ENCODE results near the gene RALGPS2.

The RALGPS2 gene

DNA sequence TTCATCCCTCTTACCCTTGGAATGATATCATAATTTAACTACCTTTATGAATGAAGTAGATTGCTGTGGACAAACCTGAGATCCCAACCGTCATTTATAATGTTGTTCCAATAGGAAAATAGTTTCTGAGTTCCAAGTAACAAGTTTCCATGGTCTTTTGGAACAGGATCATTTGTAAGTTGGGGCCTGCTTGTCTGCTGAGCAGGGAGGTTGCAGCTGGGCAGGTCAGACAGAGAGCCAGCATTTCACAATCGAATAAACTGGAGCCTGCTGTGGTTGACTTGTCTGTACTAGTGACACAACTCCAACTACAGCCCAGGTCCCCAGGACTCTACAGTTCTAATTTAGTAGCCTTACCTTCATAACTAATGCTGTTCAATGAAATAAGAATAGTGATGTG is 18.6 kb upstream of the RALGPS2 start:
- H2AFZ ChIP-seq (ENCODE audit: low read depth): no peak overlapping the region
- no peaks in the 10 kb centered on the region for H3K4me1 ChIP-seq (ENCODE audit: low read depth, poor library complexity, severe bottlenecking)
- no peak overlapping the region for H3K9ac ChIP-seq
- TF ChIP-seq, protein P1, sequence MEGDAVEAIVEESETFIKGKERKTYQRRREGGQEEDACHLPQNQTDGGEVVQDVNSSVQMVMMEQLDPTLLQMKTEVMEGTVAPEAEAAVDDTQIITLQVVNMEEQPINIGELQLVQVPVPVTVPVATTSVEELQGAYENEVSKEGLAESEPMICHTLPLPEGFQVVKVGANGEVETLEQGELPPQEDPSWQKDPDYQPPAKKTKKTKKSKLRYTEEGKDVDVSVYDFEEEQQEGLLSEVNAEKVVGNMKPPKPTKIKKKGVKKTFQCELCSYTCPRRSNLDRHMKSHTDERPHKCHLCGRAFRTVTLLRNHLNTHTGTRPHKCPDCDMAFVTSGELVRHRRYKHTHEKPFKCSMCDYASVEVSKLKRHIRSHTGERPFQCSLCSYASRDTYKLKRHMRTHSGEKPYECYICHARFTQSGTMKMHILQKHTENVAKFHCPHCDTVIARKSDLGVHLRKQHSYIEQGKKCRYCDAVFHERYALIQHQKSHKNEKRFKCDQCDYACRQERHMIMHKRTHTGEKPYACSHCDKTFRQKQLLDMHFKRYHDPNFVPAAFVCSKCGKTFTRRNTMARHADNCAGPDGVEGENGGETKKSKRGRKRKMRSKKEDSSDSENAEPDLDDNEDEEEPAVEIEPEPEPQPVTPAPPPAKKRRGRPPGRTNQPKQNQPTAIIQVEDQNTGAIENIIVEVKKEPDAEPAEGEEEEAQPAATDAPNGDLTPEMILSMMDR (conservative IDR thresholded peaks at IDR 0.05; ENCODE audit: low read depth, low read length): no peak
- H3K79me2 ChIP-seq (ENCODE audit: insufficient read depth, low read depth): no peaks in the 10 kb centered on the region
- no peaks in the 10 kb centered on the region for H4K20me1 ChIP-seq (ENCODE audit: insufficient read depth)
- H3K27ac ChIP-seq: no peak overlapping the region
- H3K36me3 ChIP-seq (ENCODE audit: insufficient read depth): no peaks in the 10 kb centered on the region
- no peaks in the 10 kb centered on the region for H3K27me3 ChIP-seq (ENCODE audit: insufficient read depth, low read depth)
- H3K4me2 ChIP-seq: no peak overlapping the region
- H3K4me3 ChIP-seq (IDR thresholded peaks at IDR 0.05; ENCODE audit: insufficient read depth, low read depth, low read length): no peak overlapping the region

DNA sequence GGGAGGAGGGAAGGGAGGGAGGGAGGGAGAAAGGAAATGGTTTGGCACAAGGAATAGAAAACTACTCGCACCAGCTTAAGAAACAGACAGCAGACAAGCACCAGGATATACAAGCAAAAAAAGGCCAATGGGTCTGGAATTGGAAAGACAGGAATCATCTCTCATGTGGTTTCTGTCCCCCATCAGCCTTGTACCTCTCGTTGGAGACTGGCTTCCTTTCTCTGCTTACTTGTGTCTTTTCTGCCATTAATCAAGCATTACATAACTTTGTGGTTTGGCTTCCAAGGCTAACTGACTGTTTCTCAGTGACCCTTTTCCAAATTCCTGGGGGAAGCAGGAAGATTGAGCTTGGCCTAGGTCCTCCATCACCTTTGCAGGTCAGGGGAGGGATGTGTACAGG is 11.8 kb upstream of the RALGPS2 start:
- Histone ChIP-seq H3K4me1 (ENCODE audit: low read depth, poor library complexity, severe bottlenecking) (no peaks in the 10 kb centered on the region), H3K27me3 (ENCODE audit: insufficient read depth, low read depth) (no peaks in the 10 kb centered on the region), H4K20me1 (ENCODE audit: insufficient read depth) (no peaks in the 10 kb centered on the region), H3K79me2 (ENCODE audit: insufficient read depth, low read depth) (no peaks in the 10 kb centered on the region), H3K4me2 (no peak overlapping the region), H3K36me3 (ENCODE audit: insufficient read depth) (no peaks in the 10 kb centered on the region), H3K9ac (no peak overlapping the region), H3K4me3 (IDR thresholded peaks at IDR 0.05; ENCODE audit: insufficient read depth, low read depth, low read length) (no peak overlapping the region), H2AFZ (ENCODE audit: low read depth) (no peak overlapping the region), H3K27ac (no peak overlapping the region)
- TF ChIP-seq, protein P1 (conservative IDR thresholded peaks at IDR 0.05; ENCODE audit: low read depth, low read length): no peak

DNA sequence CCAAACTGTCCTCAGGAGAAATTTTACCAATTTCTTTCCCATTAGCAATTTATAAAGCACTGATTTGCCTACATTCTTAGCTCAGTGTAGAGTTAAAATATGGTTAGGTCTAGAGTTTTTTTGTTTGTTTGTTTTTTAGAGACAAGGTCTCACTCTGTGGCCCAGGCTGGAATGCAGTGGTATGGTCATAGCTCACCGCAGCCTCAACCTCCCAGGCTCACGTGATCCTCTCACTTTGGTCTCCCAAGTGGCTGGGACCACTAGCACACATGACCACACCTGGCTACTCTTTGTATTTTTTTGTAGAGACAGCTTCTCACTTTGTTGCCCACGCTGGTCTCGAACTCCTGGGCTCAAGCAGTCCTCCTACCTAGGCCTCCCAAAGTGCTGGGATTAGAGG is 10.6 kb upstream of the RALGPS2 start:
- Histone ChIP-seq H4K20me1 (ENCODE audit: insufficient read depth) (no peaks in the 10 kb centered on the region), H3K4me3 (IDR thresholded peaks at IDR 0.05; ENCODE audit: insufficient read depth, low read depth, low read length) (no peak overlapping the region), H3K4me1 (ENCODE audit: low read depth, poor library complexity, severe bottlenecking) (no peaks in the 10 kb centered on the region), H2AFZ (ENCODE audit: low read depth) (no peak overlapping the region), H3K36me3 (ENCODE audit: insufficient read depth) (no peaks in the 10 kb centered on the region), H3K27me3 (ENCODE audit: insufficient read depth, low read depth) (no peaks in the 10 kb centered on the region), H3K79me2 (ENCODE audit: insufficient read depth, low read depth) (no peaks in the 10 kb centered on the region), H3K27ac (no peak overlapping the region), H3K9ac (no peak overlapping the region), H3K4me2 (no peak overlapping the region)
- TF ChIP-seq, protein P1 (conservative IDR thresholded peaks at IDR 0.05; ENCODE audit: low read depth, low read length): no peak

DNA sequence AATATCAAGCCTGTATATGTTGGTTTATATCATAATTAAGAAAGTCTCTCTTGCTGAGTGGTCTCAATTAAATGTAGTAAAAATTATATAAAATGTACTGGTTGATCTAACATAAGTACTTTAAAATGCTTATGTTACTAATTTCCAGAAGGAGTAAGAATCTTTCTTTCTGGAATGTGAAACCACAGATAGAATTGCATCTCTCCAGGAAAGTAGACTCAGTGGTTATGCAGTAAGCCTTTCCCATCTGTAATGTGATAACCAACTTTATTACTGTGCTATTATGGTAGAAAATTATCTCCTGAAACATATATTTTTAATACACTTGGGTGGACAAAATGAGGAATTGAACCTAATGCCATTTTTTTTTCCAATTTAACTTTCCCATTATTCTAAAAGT is 8.9 kb upstream of the RALGPS2 start:
- H4K20me1 ChIP-seq (ENCODE audit: insufficient read depth): no peaks in the 10 kb centered on the region
- H3K27me3 ChIP-seq (ENCODE audit: insufficient read depth, low read depth): no peaks in the 10 kb centered on the region
- TF ChIP-seq, protein P1 (conservative IDR thresholded peaks at IDR 0.05; ENCODE audit: low read depth, low read length): no peak
- no peaks in the 10 kb centered on the region for H3K4me1 ChIP-seq (ENCODE audit: low read depth, poor library complexity, severe bottlenecking)
- H3K9ac ChIP-seq: no peak overlapping the region
- no peak overlapping the region for H3K4me3 ChIP-seq (IDR thresholded peaks at IDR 0.05; ENCODE audit: insufficient read depth, low read depth, low read length)
- no peak overlapping the region for H3K4me2 ChIP-seq
- no peak overlapping the region for H2AFZ ChIP-seq (ENCODE audit: low read depth)
- no peak overlapping the region for H3K27ac ChIP-seq
- no peaks in the 10 kb centered on the region for H3K36me3 ChIP-seq (ENCODE audit: insufficient read depth)
- H3K79me2 ChIP-seq (ENCODE audit: insufficient read depth, low read depth): no peaks in the 10 kb centered on the region

GRCh38 chr1:178718520-178718919 is 6.5 kb upstream of the RALGPS2 start:
- H3K4me3 ChIP-seq (IDR thresholded peaks at IDR 0.05; ENCODE audit: insufficient read depth, low read depth, low read length): no peak overlapping the region
- no peak overlapping the region for H3K4me2 ChIP-seq
- H3K79me2 ChIP-seq (ENCODE audit: insufficient read depth, low read depth): no peaks in the 10 kb centered on the region
- TF ChIP-seq, protein P1 (conservative IDR thresholded peaks at IDR 0.05; ENCODE audit: low read depth, low read length): no peak
- H3K36me3 ChIP-seq (ENCODE audit: insufficient read depth): no peaks in the 10 kb centered on the region
- H3K27me3 ChIP-seq (ENCODE audit: insufficient read depth, low read depth): no peaks in the 10 kb centered on the region
- H4K20me1 ChIP-seq (ENCODE audit: insufficient read depth): no peaks in the 10 kb centered on the region
- no peak overlapping the region for H3K27ac ChIP-seq
- H2AFZ ChIP-seq (ENCODE audit: low read depth): no peak overlapping the region
- no peaks in the 10 kb centered on the region for H3K4me1 ChIP-seq (ENCODE audit: low read depth, poor library complexity, severe bottlenecking)
- H3K9ac ChIP-seq: no peak overlapping the region

Measured in KMS-11 (cell line).